Fibroblast of skin of abdomen (primary cell): ENCODE results near the gene DAGLA.
"Not testable (repeated sequence)": the region's sequence is repeated elsewhere in the genome, so short reads cannot be mapped to it uniquely, and the experiment has no call there.

Experiments used
- DNase-seq: peaks from one replicate; pipeline ENCODE4 v3.0.0-alpha.2; 2013

The DAGLA gene

GRCh38 chr11:61660997-61661396 lies 19.2 kb upstream of the DAGLA start:
- DNase-seq = not testable (repeated sequence)

GRCh38 chr11:61666684-61667297 lies 13.4 kb upstream of the DAGLA start:
- no peak for DNase-seq

- DNase-seq = no peak
Observed at GRCh38 chr11:61667684-61668305, 12.4 kb upstream of the DAGLA start.

GRCh38 chr11:61669417-61669816 lies 10.8 kb upstream of the DAGLA start:
- no peak for DNase-seq

- DNase-seq = no peak
Observed at GRCh38 chr11:61670626-61671025, 9.6 kb upstream of the DAGLA start.

GRCh38 chr11:61671527-61671926 lies 8.7 kb upstream of the DAGLA start:
- no peak for DNase-seq

- not testable (repeated sequence) for DNase-seq
Observed at GRCh38 chr11:61673946-61674467, 6.2 kb upstream of the DAGLA start.

GRCh38 chr11:61675826-61676225 lies 4.4 kb upstream of the DAGLA start:
- no peak for DNase-seq

GRCh38 chr11:61679296-61679695 lies 895 bp upstream of the DAGLA start:
- no peak for DNase-seq

- DNase-seq = no peak
Observed at GRCh38 chr11:61680622-61681221, 531 bp downstream of the DAGLA start.

- DNase-seq = no peak
Observed at GRCh38 chr11:61682093-61682732, 2.0 kb downstream of the DAGLA start.

- DNase-seq = no peak
Observed at GRCh38 chr11:61682906-61683675, 2.9 kb downstream of the DAGLA start.

- DNase-seq = no peak
Observed at GRCh38 chr11:61683961-61684869, 4.0 kb downstream of the DAGLA start.

GRCh38 chr11:61684870-61685616 lies 4.9 kb downstream of the DAGLA start:
- DNase-seq = no peak

GRCh38 chr11:61685617-61685967 lies 5.4 kb downstream of the DAGLA start:
- DNase-seq = no peak

- DNase-seq = no peak
Observed at GRCh38 chr11:61686066-61686465, 5.9 kb downstream of the DAGLA start.

GRCh38 chr11:61686469-61686868 lies 6.3 kb downstream of the DAGLA start:
- DNase-seq = no peak

- no peak for DNase-seq
Observed at GRCh38 chr11:61687420-61687819, 7.2 kb downstream of the DAGLA start.

GRCh38 chr11:61688365-61689163 lies 8.4 kb downstream of the DAGLA start:
- DNase-seq = peak; percentile 40

- DNase-seq = no peak
Observed at GRCh38 chr11:61689164-61689496, 8.9 kb downstream of the DAGLA start.
